OCI-LY7 (cell line): Measurements from ENCODE around the gene ZNF318.

ENCODE experiments used
- EZH2phosphoT487 ChIP-seq: fragments of 200-600 bp; sonication (generic); IDR thresholded peaks from 2 replicates; pipeline ENCODE4 v1.6.1; 2018; ENCODE audit warnings: low read depth, borderline replicate concordance, mild to moderate bottlenecking, mixed run types, antibody characterized with exemption, low read length, moderate library complexity, mixed read lengths
- TF ChIP-seq, protein P1 (sequence below): fragments of 200-600 bp; sonication (generic); conservative IDR thresholded peaks from 2 replicates; pipeline ENCODE4 v1.5.1; 2014; ENCODE audit warnings: mild to moderate bottlenecking, antibody characterized with exemption, low read length, moderate library complexity, mixed read lengths

DNA sequence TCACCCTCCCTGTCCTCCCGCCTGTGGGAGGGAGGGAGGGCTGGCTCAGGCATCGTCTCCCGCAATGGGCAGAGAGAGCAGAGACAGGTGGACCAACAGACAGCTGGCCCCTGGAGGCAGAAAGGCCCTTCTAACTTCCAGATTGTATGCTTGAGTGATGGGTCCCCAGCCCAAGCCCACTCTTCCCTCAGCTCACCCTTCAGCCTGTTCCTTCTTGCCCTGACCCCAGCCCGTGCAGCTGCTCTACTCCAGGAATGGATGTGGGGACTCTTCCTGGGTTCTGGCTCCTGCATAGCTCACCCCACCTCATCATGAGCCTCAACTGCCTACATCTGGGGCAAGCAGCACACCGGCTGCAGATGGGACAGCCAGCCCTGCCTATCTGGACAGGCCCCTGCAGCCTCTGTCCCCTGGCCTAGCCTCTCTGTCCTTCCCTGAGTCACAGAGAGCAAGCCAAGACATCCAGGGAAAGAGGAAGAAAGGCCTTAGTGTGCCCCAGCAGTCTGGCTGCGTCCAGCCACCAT, 82.9 kb downstream of the ZNF318 start:
- TF ChIP-seq, protein P1, sequence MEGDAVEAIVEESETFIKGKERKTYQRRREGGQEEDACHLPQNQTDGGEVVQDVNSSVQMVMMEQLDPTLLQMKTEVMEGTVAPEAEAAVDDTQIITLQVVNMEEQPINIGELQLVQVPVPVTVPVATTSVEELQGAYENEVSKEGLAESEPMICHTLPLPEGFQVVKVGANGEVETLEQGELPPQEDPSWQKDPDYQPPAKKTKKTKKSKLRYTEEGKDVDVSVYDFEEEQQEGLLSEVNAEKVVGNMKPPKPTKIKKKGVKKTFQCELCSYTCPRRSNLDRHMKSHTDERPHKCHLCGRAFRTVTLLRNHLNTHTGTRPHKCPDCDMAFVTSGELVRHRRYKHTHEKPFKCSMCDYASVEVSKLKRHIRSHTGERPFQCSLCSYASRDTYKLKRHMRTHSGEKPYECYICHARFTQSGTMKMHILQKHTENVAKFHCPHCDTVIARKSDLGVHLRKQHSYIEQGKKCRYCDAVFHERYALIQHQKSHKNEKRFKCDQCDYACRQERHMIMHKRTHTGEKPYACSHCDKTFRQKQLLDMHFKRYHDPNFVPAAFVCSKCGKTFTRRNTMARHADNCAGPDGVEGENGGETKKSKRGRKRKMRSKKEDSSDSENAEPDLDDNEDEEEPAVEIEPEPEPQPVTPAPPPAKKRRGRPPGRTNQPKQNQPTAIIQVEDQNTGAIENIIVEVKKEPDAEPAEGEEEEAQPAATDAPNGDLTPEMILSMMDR = no peak
- TF ChIP-seq EZH2phosphoT487 = no peak
